D721Med (cell line): Measurements from ENCODE around the gene MAP2K4.

Experiments
- DNase-seq: peaks from one replicate; pipeline ENCODE4 v3.0.0; 2011; ENCODE audit warnings: low spot score; ENCODE audit not compliant: insufficient read length
- FAIRE-seq: peaks from 2 replicates; lab custom pipeline; 2011; peaks lifted over from hg19 to GRCh38; lab: Jason Lieb, UNC
- TF ChIP-seq, protein P1 (sequence below): IDR thresholded peaks from 2 replicates; pipeline ENCODE4 v1.5.1; 2012; ENCODE audit warnings: mild to moderate bottlenecking, control low read depth; ENCODE audit not compliant: insufficient read depth; ENCODE audit errors: missing control alignments

MAP2K4 gene

DNA sequence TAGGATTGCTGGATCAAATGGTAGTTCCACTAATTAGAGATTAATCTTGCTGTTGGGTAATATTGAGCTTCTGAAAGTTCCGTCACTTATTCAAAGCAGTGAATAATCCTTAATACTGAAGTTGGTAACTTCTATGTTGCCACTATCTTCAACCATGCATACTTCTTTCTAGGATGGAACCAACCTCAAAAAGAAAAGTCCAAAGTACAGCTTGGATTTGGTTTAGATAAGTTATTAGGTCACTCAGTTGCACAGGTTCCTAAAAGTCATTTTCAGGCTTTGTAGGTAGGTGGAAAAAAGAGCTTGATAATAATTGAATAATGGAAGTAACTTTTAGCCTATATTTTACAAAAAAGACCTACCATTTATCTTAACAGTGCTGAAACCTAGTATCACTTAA, 78.7 kb downstream of the MAP2K4 start:
- FAIRE-seq (no peak), DNase-seq (no peak)
- TF ChIP-seq, protein P1, sequence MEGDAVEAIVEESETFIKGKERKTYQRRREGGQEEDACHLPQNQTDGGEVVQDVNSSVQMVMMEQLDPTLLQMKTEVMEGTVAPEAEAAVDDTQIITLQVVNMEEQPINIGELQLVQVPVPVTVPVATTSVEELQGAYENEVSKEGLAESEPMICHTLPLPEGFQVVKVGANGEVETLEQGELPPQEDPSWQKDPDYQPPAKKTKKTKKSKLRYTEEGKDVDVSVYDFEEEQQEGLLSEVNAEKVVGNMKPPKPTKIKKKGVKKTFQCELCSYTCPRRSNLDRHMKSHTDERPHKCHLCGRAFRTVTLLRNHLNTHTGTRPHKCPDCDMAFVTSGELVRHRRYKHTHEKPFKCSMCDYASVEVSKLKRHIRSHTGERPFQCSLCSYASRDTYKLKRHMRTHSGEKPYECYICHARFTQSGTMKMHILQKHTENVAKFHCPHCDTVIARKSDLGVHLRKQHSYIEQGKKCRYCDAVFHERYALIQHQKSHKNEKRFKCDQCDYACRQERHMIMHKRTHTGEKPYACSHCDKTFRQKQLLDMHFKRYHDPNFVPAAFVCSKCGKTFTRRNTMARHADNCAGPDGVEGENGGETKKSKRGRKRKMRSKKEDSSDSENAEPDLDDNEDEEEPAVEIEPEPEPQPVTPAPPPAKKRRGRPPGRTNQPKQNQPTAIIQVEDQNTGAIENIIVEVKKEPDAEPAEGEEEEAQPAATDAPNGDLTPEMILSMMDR, result no peak

DNA sequence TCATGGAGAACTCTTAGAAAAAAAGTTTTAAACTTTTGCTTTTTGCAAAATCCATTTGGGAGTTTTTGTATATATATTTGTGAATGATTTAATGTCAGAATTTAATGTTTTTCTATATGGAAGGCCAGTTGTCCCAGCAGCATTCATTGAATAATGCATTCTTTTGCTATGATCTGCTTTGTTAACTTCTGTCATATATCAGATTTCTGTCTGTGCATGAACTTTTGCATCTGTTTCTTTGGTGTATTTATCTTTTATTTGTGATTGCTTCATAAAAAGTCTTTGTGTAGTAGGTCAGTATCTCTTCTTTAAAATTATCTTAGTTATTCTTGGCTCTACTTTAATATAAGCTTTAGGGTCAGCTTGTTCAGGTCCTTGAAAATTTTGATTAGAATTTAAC, 84.2 kb downstream of the MAP2K4 start:
- DNase-seq, result no peak
- TF ChIP-seq, protein P1, result no peak
- FAIRE-seq, result no peak

DNA sequence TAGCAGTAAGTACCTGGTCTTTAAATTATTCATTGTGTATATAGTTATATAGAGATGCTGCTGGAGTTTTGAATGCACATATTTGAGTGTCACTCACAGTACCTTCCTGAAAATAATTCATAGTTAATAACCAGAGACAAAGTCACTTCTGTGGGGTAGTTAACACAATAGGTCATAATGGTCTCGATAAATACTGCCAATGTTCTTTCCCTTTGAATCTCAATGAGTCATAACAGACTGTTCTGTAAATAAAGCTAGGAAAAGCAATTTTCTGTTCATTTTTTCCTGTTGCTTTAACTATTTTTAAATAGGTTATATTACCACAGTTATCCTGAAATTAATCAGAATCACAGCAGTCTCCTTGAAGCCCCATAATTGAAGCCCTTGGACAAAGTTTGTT, 87.2 kb downstream of the MAP2K4 start:
- TF ChIP-seq, protein P1, result no peak
- no peak for DNase-seq
- no peak for FAIRE-seq

DNA sequence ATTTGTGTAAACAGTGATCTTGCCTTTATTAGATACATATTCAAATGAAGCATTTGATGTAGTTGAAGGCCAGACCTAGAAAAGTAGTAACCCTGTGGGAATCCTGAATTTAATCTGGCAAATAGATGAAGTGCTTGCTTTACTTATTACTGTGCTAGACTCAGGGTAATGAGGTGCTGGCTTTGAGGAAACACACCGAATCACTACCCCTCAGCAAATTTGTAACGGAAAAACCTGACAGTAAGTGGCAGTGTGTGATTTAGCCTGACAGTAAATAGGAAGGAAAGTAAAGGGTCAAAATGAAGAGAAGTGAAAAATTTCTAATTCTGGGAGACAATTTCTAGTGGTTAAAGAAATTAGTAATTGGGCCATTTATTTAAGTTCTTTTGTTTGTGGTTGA, 90.2 kb downstream of the MAP2K4 start:
- TF ChIP-seq, protein P1, result no peak
- DNase-seq, result no peak
- no peak for FAIRE-seq

DNA sequence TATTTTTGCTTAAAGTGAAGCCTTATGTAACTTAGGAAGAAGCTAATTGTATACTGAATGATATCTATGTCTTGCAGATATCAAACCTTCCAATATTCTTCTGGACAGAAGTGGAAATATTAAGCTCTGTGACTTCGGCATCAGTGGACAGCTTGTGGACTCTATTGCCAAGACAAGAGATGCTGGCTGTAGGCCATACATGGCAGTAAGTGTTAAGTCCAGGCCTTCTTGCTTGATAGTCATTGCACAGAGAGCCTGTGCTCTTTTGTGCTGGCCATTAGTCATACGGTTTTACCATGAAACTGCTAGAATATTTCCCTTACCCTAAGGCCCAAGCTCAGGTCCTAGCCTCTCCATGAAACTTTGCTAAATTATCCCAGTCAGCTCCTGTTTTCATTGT, 92.5 kb downstream of the MAP2K4 start:
- TF ChIP-seq, protein P1, result no peak
- FAIRE-seq, result no peak
- no peak for DNase-seq

DNA sequence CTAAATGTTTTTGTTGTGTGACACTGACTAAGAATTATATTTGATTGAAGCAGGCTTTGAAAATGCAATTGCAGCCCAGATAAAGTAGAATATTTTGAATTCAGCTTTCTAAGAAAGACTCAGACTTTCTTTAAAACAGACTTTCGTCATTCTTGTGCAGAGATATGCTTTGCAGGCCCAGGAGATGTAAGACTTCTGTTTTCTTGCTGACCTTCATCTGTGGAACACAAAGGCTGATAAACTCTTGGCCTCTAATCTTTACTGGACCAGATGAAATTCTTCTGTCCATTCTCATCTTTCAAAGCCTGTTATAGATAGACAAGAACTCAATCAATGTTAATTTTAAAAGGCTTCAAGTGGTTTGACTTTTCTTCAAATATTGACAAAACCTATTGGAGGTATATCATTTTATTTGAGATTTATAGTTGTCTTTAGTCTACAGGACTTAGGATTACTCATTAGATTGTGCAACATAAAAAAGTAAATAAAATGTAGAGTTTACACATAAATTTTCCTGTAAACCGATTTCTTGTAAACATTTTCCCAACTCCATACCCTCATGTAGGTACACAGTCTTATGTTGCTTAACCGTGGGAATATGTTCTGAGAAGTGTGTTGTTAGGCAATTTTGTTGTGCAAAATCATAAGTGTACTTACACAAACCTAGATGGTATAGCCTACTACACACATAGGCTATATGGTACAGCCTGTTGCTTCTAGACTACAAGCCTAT, 94.2 kb downstream of the MAP2K4 start:
- TF ChIP-seq, protein P1, result no peak
- FAIRE-seq, result no peak
- DNase-seq, result no peak

DNA sequence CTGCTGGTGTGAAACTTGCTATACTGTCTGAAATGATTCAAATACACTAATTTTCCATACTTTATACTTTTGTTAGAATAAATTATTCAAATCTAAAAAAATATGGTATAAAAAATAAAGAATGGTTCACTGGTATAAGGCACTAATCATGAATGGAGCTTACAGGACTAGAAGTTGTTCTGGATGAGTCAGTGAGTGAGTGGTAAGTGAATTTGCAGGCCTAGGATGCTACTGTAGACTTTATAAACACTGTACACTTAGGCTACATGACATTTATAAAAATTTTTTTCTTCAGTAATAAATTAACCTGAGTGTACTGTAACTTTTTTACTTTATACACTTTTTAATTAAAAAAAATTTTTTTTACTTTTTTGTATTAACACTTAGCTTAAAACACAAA, 95.5 kb downstream of the MAP2K4 start:
- FAIRE-seq, result no peak
- TF ChIP-seq, protein P1, result no peak
- DNase-seq, result no peak
